ENCODE results near the gene SPDL1.

SPDL1 gene

GRCh38 chr5:169635936-169636335, 52.4 kb downstream of the SPDL1 start:
- TF ChIP-seq CTCF (IDR thresholded peaks at IDR 0.05; ENCODE audit: insufficient read depth, low read depth, low read length, missing control alignments), result no peak
- H3K4me3 ChIP-seq (ENCODE audit: low read depth, low read length), result no peak overlapping the region
- DNase-seq (ENCODE audit: low read depth), result no peak

- peak overlapping the region; percentile 67 for H3K4me3 ChIP-seq (ENCODE audit: low read depth, low read length)
- no peak for TF ChIP-seq CTCF (IDR thresholded peaks at IDR 0.05; ENCODE audit: insufficient read depth, low read depth, low read length, missing control alignments)
- DNase-seq (ENCODE audit: low read depth), result no peak
Measured at GRCh38 chr5:169636477-169637084, 53.0 kb downstream of the SPDL1 start.

GRCh38 chr5:169637085-169637548, 53.5 kb downstream of the SPDL1 start, which contains the start of gene DOCK2:
Gene DOCK2, plus strand, starts transcription at chr5:169637275. Its CDS starts 52 bp downstream, at chr5:169637327.
- DNase-seq (ENCODE audit: low read depth), result peak; percentile 88
- TF ChIP-seq CTCF (IDR thresholded peaks at IDR 0.05; ENCODE audit: insufficient read depth, low read depth, low read length, missing control alignments), result no peak
- H3K4me3 ChIP-seq (ENCODE audit: low read depth, low read length), result peak within 1 kb of the TSS; percentile 67

- H3K4me3 ChIP-seq (ENCODE audit: low read depth, low read length), result peak overlapping the region; percentile 67
- DNase-seq (ENCODE audit: low read depth), result peak; percentile 86
- TF ChIP-seq CTCF (IDR thresholded peaks at IDR 0.05; ENCODE audit: insufficient read depth, low read depth, low read length, missing control alignments), result no peak
Measured at GRCh38 chr5:169637549-169638121, 54.1 kb downstream of the SPDL1 start.

GRCh38 chr5:169641253-169641652, 57.7 kb downstream of the SPDL1 start:
- H3K4me3 ChIP-seq (ENCODE audit: low read depth, low read length), result no peak overlapping the region
- no peak for TF ChIP-seq CTCF (IDR thresholded peaks at IDR 0.05; ENCODE audit: insufficient read depth, low read depth, low read length, missing control alignments)
- DNase-seq (ENCODE audit: low read depth), result no peak

- H3K4me3 ChIP-seq (ENCODE audit: low read depth, low read length), result no peak overlapping the region
- no peak for TF ChIP-seq CTCF (IDR thresholded peaks at IDR 0.05; ENCODE audit: insufficient read depth, low read depth, low read length, missing control alignments)
- peak; percentile 66 for DNase-seq (ENCODE audit: low read depth)
Measured at GRCh38 chr5:169646856-169647255, 63.3 kb downstream of the SPDL1 start.
